Measurements from ENCODE around the gene TRAT1. TPM values are rescaled to one million over a fixed set of nuclear protein-coding genes. Genes with fewer than 3 reads are reported as not detected.

TRAT1 gene
- total RNA-seq, 1 donor from 2014 or later = not detected

- no peaks in the 10 kb centered on the region for H3K36me3 ChIP-seq (ENCODE audit: control insufficient read depth, insufficient read depth, low read length)
- TF ChIP-seq, protein P1, sequence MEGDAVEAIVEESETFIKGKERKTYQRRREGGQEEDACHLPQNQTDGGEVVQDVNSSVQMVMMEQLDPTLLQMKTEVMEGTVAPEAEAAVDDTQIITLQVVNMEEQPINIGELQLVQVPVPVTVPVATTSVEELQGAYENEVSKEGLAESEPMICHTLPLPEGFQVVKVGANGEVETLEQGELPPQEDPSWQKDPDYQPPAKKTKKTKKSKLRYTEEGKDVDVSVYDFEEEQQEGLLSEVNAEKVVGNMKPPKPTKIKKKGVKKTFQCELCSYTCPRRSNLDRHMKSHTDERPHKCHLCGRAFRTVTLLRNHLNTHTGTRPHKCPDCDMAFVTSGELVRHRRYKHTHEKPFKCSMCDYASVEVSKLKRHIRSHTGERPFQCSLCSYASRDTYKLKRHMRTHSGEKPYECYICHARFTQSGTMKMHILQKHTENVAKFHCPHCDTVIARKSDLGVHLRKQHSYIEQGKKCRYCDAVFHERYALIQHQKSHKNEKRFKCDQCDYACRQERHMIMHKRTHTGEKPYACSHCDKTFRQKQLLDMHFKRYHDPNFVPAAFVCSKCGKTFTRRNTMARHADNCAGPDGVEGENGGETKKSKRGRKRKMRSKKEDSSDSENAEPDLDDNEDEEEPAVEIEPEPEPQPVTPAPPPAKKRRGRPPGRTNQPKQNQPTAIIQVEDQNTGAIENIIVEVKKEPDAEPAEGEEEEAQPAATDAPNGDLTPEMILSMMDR (IDR thresholded peaks at IDR 0.05; ENCODE audit: insufficient read depth, low read length, severe bottlenecking) = no peak
- no peak overlapping the region for H3K4me3 ChIP-seq (ENCODE audit: low read depth, low read length)
- H3K27me3 ChIP-seq (ENCODE audit: control insufficient read depth, insufficient read depth, low read length) = no peaks in the 10 kb centered on the region
- FAIRE-seq (no peak), DNase-seq (ENCODE audit: low read depth) (no peak)
Measured at GRCh38 chr3:108897883-108898282, 75.3 kb downstream of the TRAT1 start.

DNA sequence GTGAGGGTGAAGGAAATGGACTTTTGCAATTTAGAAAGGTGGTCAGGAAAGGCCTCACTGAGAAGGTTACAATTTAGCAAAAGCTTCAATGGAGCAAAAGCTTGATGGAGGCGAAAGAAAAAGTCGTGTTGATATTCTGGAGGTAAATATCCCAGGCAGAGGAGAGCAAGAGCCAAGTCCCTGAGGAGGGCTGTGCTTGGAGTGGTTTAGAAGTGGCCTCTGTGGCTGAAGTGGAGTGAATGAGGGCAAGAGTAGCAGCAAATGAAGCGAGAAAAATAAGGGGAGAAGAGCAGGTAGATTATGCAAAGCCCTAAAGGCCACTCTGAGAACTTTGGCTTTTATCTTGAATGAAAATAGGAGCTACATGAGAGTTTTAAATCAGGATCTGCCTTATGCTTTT, 76.9 kb downstream of the TRAT1 start:
- H3K27me3 ChIP-seq (ENCODE audit: control insufficient read depth, insufficient read depth, low read length) = no peaks in the 10 kb centered on the region
- no peaks in the 10 kb centered on the region for H3K36me3 ChIP-seq (ENCODE audit: control insufficient read depth, insufficient read depth, low read length)
- TF ChIP-seq, protein P1 (IDR thresholded peaks at IDR 0.05; ENCODE audit: insufficient read depth, low read length, severe bottlenecking) = no peak
- DNase-seq (ENCODE audit: low read depth) (no peak), FAIRE-seq (no peak)
- no peak overlapping the region for H3K4me3 ChIP-seq (ENCODE audit: low read depth, low read length)

Other genes starting within 250 kb of the TRAT1 start
- gene CIP2A, start 233.3 kb upstream of the TRAT1 start, total RNA-seq = 0.79 and 1.5 TPM in 2 replicates
- gene DZIP3, start 233.1 kb upstream of the TRAT1 start, total RNA-seq = 1.3 and 1.6 TPM in 2 replicates
- gene RETNLB, start 65.4 kb upstream of the TRAT1 start, total RNA-seq = not detected in 2 replicates
- not detected in 2 replicates for gene GUCA1C, start 131.1 kb downstream of the TRAT1 start, total RNA-seq

All from bronchial epithelial cell (primary cell).